PC-9 (cell line): ENCODE measurements around the gene PIKFYVE. TPM values are rescaled to one million over a fixed set of nuclear protein-coding genes. Genes with fewer than 3 reads are reported as not detected.
"Not testable (repeated sequence)": the region's sequence is repeated elsewhere in the genome, so short reads cannot be mapped to it uniquely, and the experiment has no call there.

Experiments
- BruUV-seq: library from RNA; stranded (reverse); fragments of 400-500 nt; replicated peaks from 2 replicates; lab custom pipeline; 2021; lab: Mats Ljungman, UMichigan
- CTCF ChIA-PET: fragments of 300-600 bp; sonication (Branson Sonifier 250); formaldehyde crosslinking; loops from one replicate; lab custom pipeline; 2022; ENCODE audit warnings: antibody characterized with exemption; lab: Charles Lee
- POLR2A ChIA-PET: fragments of 300-600 bp; sonication (Branson Sonifier 250); formaldehyde crosslinking; loops from one replicate; lab custom pipeline; 2022; ENCODE audit warnings: antibody characterized with exemption; ENCODE audit not compliant: unreplicated experiment; lab: Charles Lee
- DNase-seq, 2 experiments: peaks; one replicate each; pipeline versions ENCODE4 v3.0.0 to v3.0.0-alpha.2; 2015 to 2022; ENCODE audit warnings: mixed read lengths in 1 of 2
- H2AFZ ChIP-seq: fragments of 200-600 bp; sonication (generic); 2 replicates; pipeline ENCODE4 v1.8.1; 2017; ENCODE audit warnings: antibody characterized with exemption
- H3F3A ChIP-seq: fragments of 200-600 bp; sonication (generic); 2 replicates; pipeline ENCODE4 v1.8.1; 2017; ENCODE audit warnings: antibody characterized with exemption, mild to moderate bottlenecking, low read depth; ENCODE audit not compliant: insufficient read depth
- H3K27ac ChIP-seq: fragments of 200-600 bp; sonication (generic); 2 replicates; pipeline ENCODE4 v1.6.1; 2016; ENCODE audit warnings: mixed run types
- H3K27me3 ChIP-seq: fragments of 200-600 bp; sonication (generic); 2 replicates; pipeline ENCODE4 v1.6.1; 2016; ENCODE audit warnings: low read depth, mixed run types; ENCODE audit not compliant: insufficient read depth
- H3K36me3 ChIP-seq: fragments of 200-600 bp; sonication (generic); 2 replicates; pipeline ENCODE4 v1.6.1; 2016; ENCODE audit warnings: low read depth, mixed run types
- H3K4me1 ChIP-seq: fragments of 200-600 bp; sonication (generic); replicated peaks from 2 replicates; pipeline ENCODE4 v1.6.1; 2016; ENCODE audit warnings: mixed run types; ENCODE audit not compliant: insufficient read depth
- H3K4me2 ChIP-seq: fragments of 200-600 bp; sonication (generic); 2 replicates; pipeline ENCODE4 v1.6.1; 2017; ENCODE audit warnings: mixed run types
- H3K4me3 ChIP-seq: fragments of 200-600 bp; sonication (generic); 2 replicates; pipeline ENCODE4 v1.6.1; 2016; ENCODE audit warnings: mixed run types
- H3K79me2 ChIP-seq: fragments of 200-600 bp; sonication (generic); 2 replicates; pipeline ENCODE4 v1.6.1; 2017; ENCODE audit warnings: low read depth, mixed run types
- H3K9me2 ChIP-seq: fragments of 200-600 bp; sonication (generic); 2 replicates; pipeline ENCODE4 v1.8.1; 2017; ENCODE audit warnings: mild to moderate bottlenecking; ENCODE audit not compliant: insufficient read depth
- H3K9me3 ChIP-seq: fragments of 200-600 bp; sonication (generic); 2 replicates; pipeline ENCODE4 v1.8.1; 2016; ENCODE audit warnings: low read depth; ENCODE audit not compliant: insufficient read depth
- H4K20me1 ChIP-seq: fragments of 200-600 bp; sonication (generic); 2 replicates; pipeline ENCODE4 v1.8.1; 2017; ENCODE audit not compliant: insufficient read depth
- CTCF ChIP-seq: fragments of 200-600 bp; sonication (generic); conservative IDR thresholded peaks from 2 replicates; pipeline ENCODE4 v1.6.1; 2017; ENCODE audit warnings: mixed run types, antibody characterized with exemption, mild to moderate bottlenecking, moderate library complexity
- EZH2 ChIP-seq: fragments of 200-600 bp; sonication (generic); IDR thresholded peaks from 2 replicates; pipeline ENCODE4 v1.8.0; 2017; ENCODE audit warnings: antibody characterized with exemption, low read depth
- intact Hi-C: fragments of 100-400 bp; cut with micrococcal nuclease; formaldehyde crosslinking; loops from one replicate; pipeline ENCODE4 v1.10.0; 2022; ENCODE audit not compliant: unreplicated experiment
- total RNA-seq: library from RNA; stranded (reverse); gene quantifications from 2 replicates; pipeline ENCODE4 v1.2.3, GENCODE V29; 2021

The PIKFYVE gene
- total RNA-seq, 1 experiment from 2014 or later = 14.6 TPM

GRCh38 chr2:208371634-208371935 lies 105.5 kb downstream of the PIKFYVE start:
- DNase-seq = no peak
- Histone ChIP-seq H3K36me3 (no peaks in the 10 kb centered on the region), H3K4me3 (no peak overlapping the region), H4K20me1 (no peaks in the 10 kb centered on the region), H3K27ac (no peak overlapping the region), H3K9me2 (no peaks in the 10 kb centered on the region), H3K79me2 (no peaks in the 10 kb centered on the region), H3F3A (peaks cover 4% of the 10 kb centered on the region; the same call in 1 of the 2 replicates), H2AFZ (no peak overlapping the region), H3K9me3 (no peaks in the 10 kb centered on the region), H3K4me1 (peaks cover 16% of the 10 kb centered on the region), H3K27me3 (no peaks in the 10 kb centered on the region), H3K4me2 (no peak overlapping the region)
- BruUV-seq = no TSS peak
- intact Hi-C loops = no loop called here
- ChIA-PET POLR2A (no interaction called here), CTCF (no interaction called here)
- TF ChIP-seq EZH2 (no peak), CTCF (no peak)

GRCh38 chr2:208373460-208374089 lies 107.5 kb downstream of the PIKFYVE start:
- POLR2A ChIA-PET = interaction anchor here (0.6 kb wide), 2 partner anchors 268 to 309 kb away, joined by 3 read pairs; no protein-coding TSS in a partner anchor

GRCh38 chr2:208375491-208376068 lies 109.5 kb downstream of the PIKFYVE start:
- H2AFZ ChIP-seq = no peak overlapping the region
- intact Hi-C loops = no loop called here
- no peaks in the 10 kb centered on the region for H3K9me3 ChIP-seq
- no peaks in the 10 kb centered on the region for H3K36me3 ChIP-seq
- BruUV-seq = no TSS peak
- H3K9me2 ChIP-seq = no peaks in the 10 kb centered on the region
- no peak for TF ChIP-seq EZH2
- H3K4me1 ChIP-seq = no peaks in the 10 kb centered on the region
- DNase-seq = no peak
- ChIA-PET CTCF (no interaction called here), POLR2A (no interaction called here)
- no peak overlapping the region for H3K27ac ChIP-seq
- H3K4me2 ChIP-seq = no peak overlapping the region
- H3K79me2 ChIP-seq = no peaks in the 10 kb centered on the region
- H3K27me3 ChIP-seq = no peaks in the 10 kb centered on the region
- H3F3A ChIP-seq = no peaks in the 10 kb centered on the region
- H3K4me3 ChIP-seq = no peak overlapping the region
- H4K20me1 ChIP-seq = no peaks in the 10 kb centered on the region

More at GRCh38 chr2:208373460-208374089, 107.5 kb downstream of the PIKFYVE start:
- Histone ChIP-seq H3F3A (peaks cover 4% of the 10 kb centered on the region; the same call in 1 of the 2 replicates), H3K4me2 (no peak overlapping the region), H4K20me1 (no peaks in the 10 kb centered on the region), H3K4me1 (peaks cover 14% of the 10 kb centered on the region), H3K4me3 (no peak overlapping the region), H3K27ac (no peak overlapping the region), H3K79me2 (no peaks in the 10 kb centered on the region), H3K9me2 (no peaks in the 10 kb centered on the region), H3K27me3 (no peaks in the 10 kb centered on the region), H2AFZ (no peak overlapping the region), H3K36me3 (no peaks in the 10 kb centered on the region), H3K9me3 (no peaks in the 10 kb centered on the region)
- BruUV-seq = no TSS peak
- CTCF ChIA-PET = interaction anchor here (0.6 kb wide), 1 partner anchor 24 kb away, joined by 3 read pairs; no protein-coding TSS in a partner anchor
- no peak for TF ChIP-seq EZH2
- TF ChIP-seq CTCF = peak; percentile 84
- no peak for DNase-seq
- intact Hi-C loops = no loop called here

GRCh38 chr2:208377344-208377860 lies 111.3 kb downstream of the PIKFYVE start:
- CTCF ChIA-PET, BruUV-seq, H3K4me3 ChIP-seq, H3F3A ChIP-seq, H2AFZ ChIP-seq, H3K27me3 ChIP-seq, POLR2A ChIA-PET, H4K20me1 ChIP-seq, H3K9me3 ChIP-seq, H3K79me2 ChIP-seq, intact Hi-C loops, H3K36me3 ChIP-seq, DNase-seq, H3K9me2 ChIP-seq, H3K4me1 ChIP-seq, H3K27ac ChIP-seq, H3K4me2 ChIP-seq: not testable (repeated sequence)
